ENCODE measurements around the gene PLIN3.

DNA sequence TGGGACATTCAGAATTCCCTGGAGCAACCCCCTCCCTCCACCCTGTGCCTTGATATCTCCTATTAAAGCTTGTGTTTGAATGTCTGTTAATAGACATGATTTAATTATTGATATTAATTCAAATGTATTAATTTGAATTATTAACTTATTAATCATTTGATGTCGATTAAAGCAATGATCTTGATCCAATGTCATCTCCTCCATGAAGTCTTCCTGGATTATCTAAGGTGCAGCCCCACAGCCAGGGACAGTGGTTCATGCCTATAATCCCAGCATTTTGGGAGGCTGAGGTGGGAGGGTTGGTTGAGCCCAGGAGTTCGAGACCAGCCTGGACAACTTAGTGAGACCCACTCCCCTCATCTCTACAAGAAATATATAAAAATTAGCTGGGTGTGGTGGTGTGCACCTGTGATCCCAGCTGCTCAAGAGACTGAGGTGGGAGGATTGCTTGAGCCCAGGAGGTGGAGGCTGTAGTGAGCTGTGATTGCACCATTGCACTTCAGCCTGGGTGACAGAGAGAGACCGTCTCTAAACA lies 66.3 kb downstream of the PLIN3 start:
- TF ChIP-seq, protein P1, sequence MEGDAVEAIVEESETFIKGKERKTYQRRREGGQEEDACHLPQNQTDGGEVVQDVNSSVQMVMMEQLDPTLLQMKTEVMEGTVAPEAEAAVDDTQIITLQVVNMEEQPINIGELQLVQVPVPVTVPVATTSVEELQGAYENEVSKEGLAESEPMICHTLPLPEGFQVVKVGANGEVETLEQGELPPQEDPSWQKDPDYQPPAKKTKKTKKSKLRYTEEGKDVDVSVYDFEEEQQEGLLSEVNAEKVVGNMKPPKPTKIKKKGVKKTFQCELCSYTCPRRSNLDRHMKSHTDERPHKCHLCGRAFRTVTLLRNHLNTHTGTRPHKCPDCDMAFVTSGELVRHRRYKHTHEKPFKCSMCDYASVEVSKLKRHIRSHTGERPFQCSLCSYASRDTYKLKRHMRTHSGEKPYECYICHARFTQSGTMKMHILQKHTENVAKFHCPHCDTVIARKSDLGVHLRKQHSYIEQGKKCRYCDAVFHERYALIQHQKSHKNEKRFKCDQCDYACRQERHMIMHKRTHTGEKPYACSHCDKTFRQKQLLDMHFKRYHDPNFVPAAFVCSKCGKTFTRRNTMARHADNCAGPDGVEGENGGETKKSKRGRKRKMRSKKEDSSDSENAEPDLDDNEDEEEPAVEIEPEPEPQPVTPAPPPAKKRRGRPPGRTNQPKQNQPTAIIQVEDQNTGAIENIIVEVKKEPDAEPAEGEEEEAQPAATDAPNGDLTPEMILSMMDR (IDR thresholded peaks at IDR 0.05; ENCODE audit: poor library complexity): no peak
- TF ChIP-seq EZH2 (IDR thresholded peaks at IDR 0.05; ENCODE audit: borderline replicate concordance) (no peak), EZH2phosphoT487 (IDR thresholded peaks at IDR 0.05; ENCODE audit: low read depth, severe bottlenecking, unreplicated experiment) (no peak)

All from hepatocyte (in vitro differentiated cells).